Measurements from ENCODE around the gene CXCR5. TPM values are rescaled to one million over a fixed set of nuclear protein-coding genes. Genes with fewer than 3 reads are reported as not detected.

CXCR5 gene
- total and polyA plus RNA-seq, 2 of the 4 experiments (the other 2 are of a cell fraction) = not detected

- ATAC-seq (ENCODE audit: low read depth) (peak; percentile 80), DNase-seq (peak; percentile 13)
- H3K18ac ChIP-seq (ENCODE audit: low read depth, low read length) = no peak overlapping the region
- H3K4ac ChIP-seq (ENCODE audit: low read depth, low read length) = no peak overlapping the region; the same call in 1 of the 2 replicates
- H2AK5ac ChIP-seq (ENCODE audit: low read depth, low read length) = no peak overlapping the region
- in situ Hi-C loops (cut with MboI; ENCODE audit: low sequenced_read_pairs) = no loop called here
- no peak overlapping the region for H3K56ac ChIP-seq (ENCODE audit: extremely low read depth, insufficient read depth, low read length)
- H3K9me3 ChIP-seq (ENCODE audit: control insufficient read depth, insufficient read depth, low read length) = no peaks in the 10 kb centered on the region
- H2AK9ac ChIP-seq (replicated peaks; ENCODE audit: low read depth, low read length, poor library complexity) = no peak overlapping the region
- H2BK120ac ChIP-seq (ENCODE audit: low read depth, low read length) = no peak overlapping the region
- peaks cover 12% of the 10 kb centered on the region; the same call in 1 of the 2 replicates for H3K4me1 ChIP-seq (ENCODE audit: control insufficient read depth, insufficient read depth, low read length)
- TF ChIP-seq CTCF (conservative IDR thresholded peaks at IDR 0.05; ENCODE audit: low read depth, low read length) (peak; percentile 18; the same call in 1 of the 2 replicates), MAFK (IDR thresholded peaks at IDR 0.05; ENCODE audit: low read depth, low read length) (no peak)
- H4K5ac ChIP-seq (ENCODE audit: low read depth, low read length) = peak overlapping the region; percentile 4; the same call in 1 of the 2 replicates
- H2BK5ac ChIP-seq (ENCODE audit: low read depth, low read length, poor library complexity, severe bottlenecking) = no peak overlapping the region
- intact Hi-C loops (cut with micrococcal nuclease) = no loop called here
- H3K14ac ChIP-seq (replicated peaks; ENCODE audit: low read depth, low read length) = no peak overlapping the region
- H2AFZ ChIP-seq (replicated peaks; ENCODE audit: low read length, poor library complexity) = peak overlapping the region; percentile 87
- ChIA-PET POLR2A (ENCODE audit: unreplicated experiment) (no interaction called here), CTCF (interaction anchor here (0.7 kb wide), 1 partner anchor 12 kb away, joined by 3 read pairs; no protein-coding TSS in a partner anchor)
- 100% methylated on average over 3 of the region's 14 CpGs; no CpG with 5 or more reads in 1 of the 2 experiments for WGBS, 2 experiments (ENCODE audit: extremely low coverage in 2 of 2, insufficient read length in 1 of 2)
- no peak overlapping the region for H3K23ac ChIP-seq (ENCODE audit: low read depth, low read length)
- H3K79me1 ChIP-seq (ENCODE audit: low read depth in 1 of 2, low read length in 2 of 2) = no peaks in the 10 kb centered on the region
- peaks cover 4% of the 10 kb centered on the region; the same call in 1 of the 2 replicates for H3K9me1 ChIP-seq (ENCODE audit: insufficient read depth, low read length)
- H3K36me3 ChIP-seq (ENCODE audit: control insufficient read depth, insufficient read depth, low read length) = no peaks in the 10 kb centered on the region
- H3K27me3 ChIP-seq (ENCODE audit: control insufficient read depth, insufficient read depth, low read length) = 0 out of 2 replicates have a peak, but pooled peaks cover 3% of the 10 kb centered on the region
- H2BK15ac ChIP-seq (ENCODE audit: low read depth, low read length) = peak overlapping the region; percentile 28; the same call in 1 of the 3 replicates
- H3K27ac ChIP-seq (ENCODE audit: insufficient read depth, low read length) = peak overlapping the region; percentile 10; the same call in 1 of the 2 replicates
- no peak overlapping the region for H3K9ac ChIP-seq (ENCODE audit: low read depth, low read length)
- no peak overlapping the region for H2BK20ac ChIP-seq (ENCODE audit: low read depth, low read length)
- no TSS peak for BruUV-seq (replicated peaks)
- H3K4me3 ChIP-seq (ENCODE audit: insufficient read depth, low read depth, low read length) = no peak overlapping the region
- H4K20me1 ChIP-seq (ENCODE audit: insufficient read depth, low read length) = no peaks in the 10 kb centered on the region
- peak overlapping the region; percentile 9; the same call in 1 of the 2 replicates for H3K4me2 ChIP-seq (ENCODE audit: low read depth, low read length)
- H4K91ac ChIP-seq (ENCODE audit: insufficient read depth, low read depth, low read length) = peak overlapping the region; percentile 24; the same call in 1 of the 2 replicates
- dilution Hi-C loops (cut with HindIII; ENCODE audit: low sequenced_read_pairs, unreplicated experiment) = no loop called here
- H4K8ac ChIP-seq (ENCODE audit: low read depth in 2 of 2, low read length in 2 of 2) = peak overlapping the region in 1 of 2 experiments; percentile 70; a peak in 2 of 4 replicates
Observed at GRCh38 chr11:118870396-118871343, 13.0 kb upstream of the CXCR5 start.
